Panc1 (cell line): ENCODE results near the gene MBNL2. TPM values are rescaled to one million over a fixed set of nuclear protein-coding genes. Genes with fewer than 3 reads are reported as not detected.

Experiments
- ATAC-seq: fragments of 200-7000 bp; cut with Tn5 transposase; 2 replicates; pipeline ENCODE4 v1.9.1; 2020; ENCODE audit warnings: mild to moderate bottlenecking, moderate library complexity
- BruUV-seq: library from RNA; stranded (reverse); fragments of 400-500 nt; replicated peaks from 2 replicates; lab custom pipeline; 2021; lab: Mats Ljungman, UMichigan
- CTCF ChIA-PET: fragments of 300-600 bp; sonication (Branson Sonifier 250); formaldehyde crosslinking; loops from one replicate; lab custom pipeline; 2022; ENCODE audit warnings: antibody characterized with exemption; lab: Charles Lee
- POLR2A ChIA-PET: fragments of 300-600 bp; sonication (Branson Sonifier 250); formaldehyde crosslinking; loops from one replicate; lab custom pipeline; 2022; ENCODE audit warnings: antibody characterized with exemption; lab: Charles Lee
- DNase-seq: peaks from one replicate; pipeline ENCODE4 v3.0.0-alpha.2; 2010; ENCODE audit warnings: low read depth, low spot score
- H3K27ac ChIP-seq: 2 replicates; pipeline ENCODE4 v1.5.1; 2011; ENCODE audit warnings: mild to moderate bottlenecking, low read length, inconsistent platforms
- H3K27me3 ChIP-seq: fragments of 200-500 bp; sonication (Bioruptor generic); 2 replicates; pipeline ENCODE4 v1.6.0; 2014; ENCODE audit warnings: low read length, inconsistent platforms; ENCODE audit not compliant: control insufficient read depth, insufficient read depth
- H3K36me3 ChIP-seq: fragments of 200-500 bp; sonication (Bioruptor generic); 2 replicates; pipeline ENCODE4 v1.5.1; 2014; ENCODE audit warnings: inconsistent platforms, mild to moderate bottlenecking, low read length, moderate library complexity; ENCODE audit not compliant: control insufficient read depth, insufficient read depth
- H3K4me1 ChIP-seq: 2 replicates; pipeline ENCODE4 v1.5.1; 2011; ENCODE audit warnings: inconsistent platforms, mild to moderate bottlenecking, low read length, moderate library complexity; ENCODE audit not compliant: control insufficient read depth, insufficient read depth
- H3K4me3 ChIP-seq, 2 experiments: 2 replicates each; pipeline ENCODE4 v1.5.1; 2011 to 2012; ENCODE audit warnings: low read depth in 2 of 2, low read length in 2 of 2, mild to moderate bottlenecking in 2 of 2, inconsistent platforms in 1 of 2, moderate library complexity in 1 of 2
- H3K9me3 ChIP-seq: fragments of 200-500 bp; sonication (Bioruptor generic); 2 replicates; pipeline ENCODE4 v1.5.1; 2014; ENCODE audit warnings: low read depth, mild to moderate bottlenecking, inconsistent platforms, low read length, moderate library complexity; ENCODE audit not compliant: control insufficient read depth, insufficient read depth
- CTCF ChIP-seq: fragments of 450-650 bp; IDR thresholded peaks from 2 replicates; pipeline ENCODE4 v1.5.1; 2017; ENCODE audit warnings: mild to moderate bottlenecking
- POLR2AphosphoS5 ChIP-seq: IDR thresholded peaks from 2 replicates; pipeline ENCODE4 v1.6.1; 2012; ENCODE audit warnings: mild to moderate bottlenecking, low read depth, low read length, moderate library complexity
- REST ChIP-seq, 2 experiments: IDR thresholded peaks; 2 replicates each; pipeline ENCODE4 v1.6.1; 2011 to 2012; ENCODE audit warnings: low read depth in 2 of 2, control low read depth in 1 of 2, low read length in 1 of 2, mild to moderate bottlenecking in 1 of 2, moderate library complexity in 1 of 2; ENCODE audit not compliant: insufficient read depth in 1 of 2
- SIN3A ChIP-seq: IDR thresholded peaks from 2 replicates; pipeline ENCODE4 v1.6.1; 2012; ENCODE audit warnings: low read depth, mild to moderate bottlenecking, low read length, moderate library complexity, borderline replicate concordance; ENCODE audit not compliant: insufficient read depth
- TCF7L2 ChIP-seq: IDR thresholded peaks from 2 replicates; pipeline ENCODE4 v1.6.1; 2011; ENCODE audit warnings: mild to moderate bottlenecking, low read depth, low read length, inconsistent platforms
- in situ Hi-C: cut with HindIII; loops from 2 replicates; pipeline ENCODE4 v1.10.0; 2016; ENCODE audit warnings: low sequenced_read_pairs, low pct_unique_long_range_greater_than_20kb
- intact Hi-C: fragments of 100-400 bp; cut with micrococcal nuclease; formaldehyde crosslinking; loops from one replicate; pipeline ENCODE4 v1.10.0; 2022; ENCODE audit not compliant: unreplicated experiment
- total RNA-seq: library from RNA; stranded (reverse); gene quantifications from one replicate; pipeline ENCODE4 v1.2.1, GENCODE V29; 2021; ENCODE audit not compliant: unreplicated experiment

Gene MBNL2
- total RNA-seq, 1 experiment from 2014 or later: 103 TPM

- no peaks in the 10 kb centered on the region for H3K27me3 ChIP-seq
- no peaks in the 10 kb centered on the region for H3K9me3 ChIP-seq
- CTCF ChIA-PET: no interaction called here
- POLR2A ChIA-PET: no interaction called here
- H3K27ac ChIP-seq: no peak overlapping the region
- intact Hi-C loops (no loop called here), in situ Hi-C loops (no loop called here)
- DNase-seq (no peak), ATAC-seq (no peak)
- BruUV-seq: no TSS peak
- no peak for TF ChIP-seq TCF7L2
- TF ChIP-seq POLR2AphosphoS5: no peak
- no peak for TF ChIP-seq REST (IDR thresholded peaks at IDR 0.05; ENCODE audit: insufficient read depth in 1 of 2, low read depth in 2 of 2, low read length in 1 of 2)
- no peak for TF ChIP-seq SIN3A
- no peak for TF ChIP-seq CTCF
- no peaks in the 10 kb centered on the region for H3K36me3 ChIP-seq
- H3K4me1 ChIP-seq: peaks cover 11% of the 10 kb centered on the region
- no peak overlapping the region for H3K4me3 ChIP-seq
Observed at GRCh38 chr13:97202761-97203160, 19.4 kb upstream of the MBNL2 start.

DNA sequence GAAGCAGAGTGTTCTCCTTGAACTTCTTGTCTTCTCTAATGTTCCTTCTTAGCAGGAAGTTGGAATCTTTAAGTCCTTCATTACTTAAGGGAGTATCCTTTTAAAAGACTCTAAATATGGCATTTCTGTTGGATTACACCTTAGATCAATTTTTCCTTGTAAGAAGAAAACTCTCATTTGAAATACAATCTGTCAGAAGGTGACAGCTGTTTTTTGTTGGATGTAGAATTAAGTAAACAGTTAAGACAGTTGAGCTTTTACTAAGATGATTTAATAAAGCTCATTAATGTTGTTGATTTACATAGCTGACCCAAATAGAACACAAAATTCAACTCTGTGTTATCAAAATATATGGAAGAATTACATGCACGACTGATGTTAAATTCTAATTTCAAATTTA lies 16.7 kb upstream of the MBNL2 start:
- Histone ChIP-seq H3K9me3 (no peaks in the 10 kb centered on the region), H3K27ac (peak overlapping the region; percentile 83; the same call in 1 of the 2 replicates), H3K4me1 (peaks cover 11% of the 10 kb centered on the region), H3K36me3 (no peaks in the 10 kb centered on the region), H3K4me3 (no peak overlapping the region), H3K27me3 (no peaks in the 10 kb centered on the region)
- TF ChIP-seq TCF7L2: no peak
- TF ChIP-seq CTCF: no peak
- no peak for TF ChIP-seq POLR2AphosphoS5
- no peak for TF ChIP-seq REST (IDR thresholded peaks at IDR 0.05; ENCODE audit: insufficient read depth in 1 of 2, low read depth in 2 of 2, low read length in 1 of 2)
- TF ChIP-seq SIN3A: no peak
- intact Hi-C loops (no loop called here), in situ Hi-C loops (no loop called here)
- no TSS peak for BruUV-seq
- DNase-seq (no peak), ATAC-seq (no peak)
- ChIA-PET CTCF (no interaction called here), POLR2A (interaction anchor here (1.0 kb wide), 1 partner anchor 98 kb away, joined by 3 read pairs; no protein-coding TSS in a partner anchor)
